Gastroesophageal sphincter (tissue), 3 donors: ENCODE results near the gene TOMM7.

Experiments
- CTCF ChIP-seq, 4 experiments: fragments of 200-600 bp in 2 of 4; fragments of 450-650 bp in 2 of 4; sonication (generic) in 1 of 4; IDR thresholded peaks; one replicate each; pipeline ENCODE4 v1.5.1; 2017 to 2019; ENCODE audit warnings: antibody characterized with exemption in 4 of 4, mild to moderate bottlenecking in 2 of 4, moderate library complexity in 2 of 4
- POLR2A ChIP-seq, 2 donors: fragments of 450-650 bp; IDR thresholded peaks; one replicate each; pipeline ENCODE4 v1.6.1; 2017; ENCODE audit warnings: antibody characterized with exemption in 2 of 2, mild to moderate bottlenecking in 2 of 2, moderate library complexity in 1 of 2
- POLR2AphosphoS5 ChIP-seq: sonication (generic); formaldehyde crosslinking; IDR thresholded peaks from one replicate; pipeline ENCODE4 v1.6.1; 2017; ENCODE audit warnings: antibody characterized with exemption

- TF ChIP-seq POLR2A (IDR thresholded peaks at IDR 0.05) (no peak), POLR2AphosphoS5 (no peak), CTCF (IDR thresholded peaks at IDR 0.05) (no peak)
These were observed 44.9 kb upstream of the TOMM7 start for GRCh38 chr7:22867589-22867988.
